Bone marrow (tissue), 2 donors: ENCODE measurements around the gene EVL.
"Not testable (repeated sequence)": the region's sequence is repeated elsewhere in the genome, so short reads cannot be mapped to it uniquely, and the experiment has no call there.

Experiments used
- DNase-seq, 2 donors: peaks; one replicate each; lab custom pipeline; 2025; lab: John Stamatoyannopoulos, UW

EVL gene, protein sequence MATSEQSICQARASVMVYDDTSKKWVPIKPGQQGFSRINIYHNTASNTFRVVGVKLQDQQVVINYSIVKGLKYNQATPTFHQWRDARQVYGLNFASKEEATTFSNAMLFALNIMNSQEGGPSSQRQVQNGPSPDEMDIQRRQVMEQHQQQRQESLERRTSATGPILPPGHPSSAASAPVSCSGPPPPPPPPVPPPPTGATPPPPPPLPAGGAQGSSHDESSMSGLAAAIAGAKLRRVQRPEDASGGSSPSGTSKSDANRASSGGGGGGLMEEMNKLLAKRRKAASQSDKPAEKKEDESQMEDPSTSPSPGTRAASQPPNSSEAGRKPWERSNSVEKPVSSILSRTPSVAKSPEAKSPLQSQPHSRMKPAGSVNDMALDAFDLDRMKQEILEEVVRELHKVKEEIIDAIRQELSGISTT

DNA sequence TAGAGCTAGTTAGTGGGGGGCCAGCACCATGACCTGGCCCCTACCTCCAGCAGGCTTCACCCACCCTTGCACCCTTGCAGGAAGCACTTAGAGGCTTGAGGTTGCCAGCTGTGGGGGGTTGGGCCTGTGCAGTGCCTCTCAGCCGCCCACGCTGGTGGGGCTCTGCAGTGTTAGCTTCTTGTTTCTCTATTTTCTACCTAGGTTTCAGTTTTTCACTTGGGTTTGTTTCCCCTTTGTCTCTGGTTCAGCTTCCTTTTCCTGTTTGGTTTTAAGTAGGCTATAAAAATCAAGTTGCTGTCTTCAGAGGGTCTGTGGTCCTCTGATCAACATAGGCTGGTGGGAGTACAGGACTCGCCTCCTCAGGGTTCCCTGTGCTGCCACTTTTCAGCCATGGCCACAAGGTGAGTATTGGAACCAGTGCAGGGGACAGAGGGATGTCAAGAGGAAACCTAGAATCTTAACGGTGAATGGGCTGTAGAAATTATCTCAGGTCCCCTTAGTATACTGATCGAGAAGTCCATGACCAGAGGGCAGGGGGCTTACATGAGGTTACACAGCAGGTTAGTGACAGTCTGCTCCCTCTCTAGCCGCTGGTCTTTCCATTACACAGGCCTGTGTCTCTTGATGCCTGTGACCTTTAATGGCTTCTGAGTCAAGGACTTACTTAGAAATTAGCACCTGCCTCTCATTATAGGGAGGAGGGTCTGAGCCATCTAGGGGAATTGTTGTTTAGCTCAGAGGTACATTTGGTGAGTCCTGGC lies at the start of gene EVL:
EVL (plus strand) TSS at position 312 of the 761 bp plus-strand sequence; CDS start at position 391, 79 bp downstream.
- peak in 1 of 2 donors; percentile 80 for DNase-seq

DNA sequence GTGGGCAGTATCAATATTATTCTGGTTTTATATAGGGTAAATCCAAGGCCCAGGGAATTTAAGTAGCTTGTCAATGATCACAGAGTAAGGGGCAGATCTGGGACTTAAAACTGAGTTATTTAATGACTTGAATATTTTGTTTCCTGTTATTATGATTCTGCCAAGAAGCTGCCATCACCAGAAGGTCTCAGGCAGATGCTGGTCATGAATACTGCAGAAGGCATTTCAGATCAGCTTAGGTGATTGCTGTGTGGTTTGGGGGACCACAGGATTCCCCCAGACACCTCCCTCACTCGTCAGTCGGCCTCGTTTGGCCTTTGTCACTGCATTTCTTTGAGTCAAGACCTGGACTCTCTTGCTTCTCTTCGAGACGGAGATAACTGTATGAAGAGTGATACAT lies 47.7 kb upstream of the EVL start:
- DNase-seq = no peak

DNA sequence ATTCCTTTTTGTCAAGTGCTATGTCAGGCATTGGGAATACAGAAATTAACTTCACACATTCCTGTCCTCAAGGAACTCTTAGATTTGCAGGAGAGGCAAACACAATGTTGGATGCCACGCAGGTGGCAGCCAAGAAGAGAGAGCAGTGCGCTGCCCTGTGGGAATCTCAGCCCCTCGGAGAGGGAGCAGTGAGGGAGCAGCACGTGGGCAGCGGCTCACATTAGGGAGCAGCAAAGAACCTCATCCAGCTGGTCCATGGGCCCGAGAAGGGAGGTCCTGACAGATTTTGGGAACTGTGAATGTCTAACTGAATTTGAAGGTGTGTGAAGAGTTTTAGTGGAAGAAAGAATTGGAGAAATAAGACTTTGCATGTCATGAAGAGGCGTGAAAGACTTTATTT lies 47.2 kb upstream of the EVL start:
- DNase-seq = no peak

DNA sequence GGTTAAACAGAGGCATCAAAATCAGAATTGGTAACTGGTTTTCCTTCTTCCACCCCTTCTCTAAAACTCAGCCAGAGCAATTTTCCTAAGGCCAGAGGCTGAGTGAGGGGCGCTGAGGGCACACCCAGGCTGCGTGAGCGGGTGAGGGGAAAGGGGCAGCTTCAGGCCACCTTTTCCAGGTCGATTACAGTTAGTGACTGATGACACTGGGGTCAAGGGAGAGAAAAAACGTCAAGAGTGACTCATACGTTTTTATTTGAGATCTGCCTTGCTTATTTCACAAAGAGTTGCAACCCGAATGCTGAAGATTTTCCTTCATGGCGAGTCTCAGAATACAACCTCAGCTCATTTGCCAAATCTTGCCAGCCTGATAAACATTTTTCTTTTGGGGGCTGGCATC lies 46.7 kb upstream of the EVL start:
- no peak for DNase-seq

DNA sequence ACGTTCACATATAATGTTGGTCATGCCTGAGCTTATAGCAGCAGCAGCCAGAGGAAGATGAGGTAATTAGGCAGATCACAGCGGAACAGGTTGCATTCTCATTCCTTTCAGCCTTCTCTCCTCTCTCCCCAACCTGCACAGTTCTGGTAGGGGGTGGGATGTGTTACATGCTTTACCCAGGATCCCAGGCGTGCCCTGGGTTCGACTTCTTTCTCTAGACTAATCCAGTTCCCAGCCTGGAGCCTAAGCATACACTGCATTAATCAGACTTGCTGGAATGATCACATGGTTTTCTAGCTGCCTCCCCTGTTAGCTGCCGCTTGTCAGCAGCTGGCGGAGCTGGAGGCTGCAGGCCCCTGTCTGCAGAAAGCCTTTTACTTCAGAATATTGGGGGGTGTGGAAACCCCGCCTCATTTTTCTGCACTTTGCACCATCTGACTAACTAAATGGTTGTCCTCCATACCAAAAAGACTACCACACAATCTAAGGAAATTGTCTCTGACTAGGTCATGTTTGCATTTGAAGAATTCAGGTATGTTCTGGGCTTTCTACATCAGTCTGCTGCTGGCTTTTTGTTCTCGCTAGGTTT lies 46.0 kb upstream of the EVL start:
- no peak for DNase-seq

DNA sequence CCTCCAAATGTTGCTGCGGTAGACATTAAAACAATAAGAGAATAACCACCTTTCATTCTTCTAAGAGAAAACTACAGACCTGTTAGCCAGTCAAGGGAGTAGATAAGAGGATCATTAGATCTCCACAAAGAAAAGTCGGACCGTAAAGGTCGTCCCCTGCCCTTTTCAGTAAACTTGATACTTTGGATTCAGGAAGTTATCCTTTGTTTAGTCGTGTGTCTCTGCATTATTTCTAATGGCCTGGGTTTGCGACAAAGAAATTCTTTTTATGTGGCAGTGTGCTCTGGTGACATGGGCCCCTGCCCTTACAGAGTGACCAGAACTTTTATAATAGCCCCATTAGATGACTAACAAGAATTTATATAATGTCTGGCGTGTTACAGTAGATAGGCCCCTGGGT lies 44.6 kb upstream of the EVL start:
- no peak for DNase-seq

DNA sequence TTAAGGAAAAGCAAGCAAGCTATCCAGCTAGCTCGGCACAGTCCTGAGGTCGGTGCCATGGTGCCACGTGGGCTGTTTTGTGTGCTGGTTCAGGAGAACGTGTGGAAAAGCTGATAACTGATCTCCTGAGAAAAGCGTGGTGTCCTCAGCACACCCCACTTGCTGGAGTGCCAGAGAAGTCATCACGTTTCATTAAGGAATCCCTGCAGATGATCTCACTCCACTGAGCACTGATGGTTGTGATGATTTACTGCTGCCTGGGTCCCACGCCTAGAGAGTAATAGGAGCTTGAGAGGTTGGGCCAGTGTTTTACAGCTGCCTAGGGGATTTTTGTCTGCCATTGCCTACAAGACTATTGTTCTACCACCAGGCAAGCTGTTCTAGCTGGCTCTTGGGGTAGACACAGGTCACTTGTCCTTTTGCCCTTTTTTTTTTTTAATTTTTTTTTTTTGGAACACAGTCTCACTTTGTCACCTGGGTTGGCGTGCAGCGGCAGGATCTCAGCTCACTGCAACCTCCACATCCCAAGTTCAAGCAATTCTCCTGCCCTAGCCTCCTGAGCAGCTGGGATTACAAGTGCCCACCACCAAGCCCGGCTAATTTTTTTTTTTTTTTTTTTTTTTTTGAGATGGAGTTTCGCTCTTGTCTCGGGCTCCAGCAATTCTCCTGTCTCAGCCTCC lies 42.3 kb upstream of the EVL start:
- DNase-seq = no peak

DNA sequence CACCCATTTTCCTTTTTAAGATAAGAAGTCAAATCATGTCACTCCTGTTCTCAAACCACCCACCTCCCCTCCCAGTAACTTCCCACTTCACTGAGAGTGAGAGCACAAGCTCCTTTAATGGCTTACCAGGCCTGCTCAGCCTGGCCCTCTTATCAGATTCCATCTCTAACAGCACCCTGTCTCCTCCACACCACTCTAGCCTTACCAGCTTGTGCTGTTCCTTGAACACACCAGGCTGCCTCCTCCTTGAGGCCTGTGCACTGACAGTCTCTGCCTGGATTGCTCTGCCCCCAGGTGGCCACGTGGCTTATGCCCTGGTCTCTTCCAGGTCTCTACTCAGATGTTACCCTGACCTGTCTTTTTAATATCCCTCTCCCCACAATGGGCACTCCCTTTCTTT lies 40.1 kb upstream of the EVL start:
- DNase-seq = no peak

DNA sequence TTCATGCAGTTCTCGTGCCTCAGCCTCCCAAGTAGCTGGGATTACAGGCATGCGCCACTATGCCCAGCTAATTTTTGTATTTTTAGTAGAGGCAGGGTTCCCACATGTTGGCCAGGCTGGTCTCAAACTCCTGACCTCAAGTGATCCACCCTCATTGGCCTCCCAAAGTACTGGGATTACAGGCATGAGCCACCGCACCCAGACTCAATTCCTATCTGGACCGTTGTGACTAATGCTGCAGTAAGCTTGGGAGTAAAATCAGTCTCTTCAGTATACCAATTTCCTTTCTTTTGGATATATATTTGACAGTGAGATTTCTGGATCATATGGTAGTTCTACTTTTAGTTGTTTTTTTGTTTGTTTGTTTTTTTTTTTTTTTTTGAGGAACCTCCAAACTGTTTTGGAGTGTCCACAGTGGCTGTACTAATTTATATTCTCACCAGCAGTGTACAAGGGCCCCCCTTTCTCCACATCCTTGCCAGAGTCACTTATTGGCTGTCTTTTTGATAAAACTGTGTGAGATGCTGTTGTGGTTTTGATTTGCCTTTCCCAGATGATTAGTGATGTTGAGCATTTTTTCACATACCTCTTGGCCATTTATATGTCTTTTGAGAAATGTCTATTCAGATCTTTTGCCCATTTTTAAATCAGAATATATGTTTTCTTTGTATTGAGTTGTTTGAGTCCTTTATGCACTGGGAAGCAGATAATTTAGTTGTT lies 37.3 kb upstream of the EVL start:
- DNase-seq = no peak

DNA sequence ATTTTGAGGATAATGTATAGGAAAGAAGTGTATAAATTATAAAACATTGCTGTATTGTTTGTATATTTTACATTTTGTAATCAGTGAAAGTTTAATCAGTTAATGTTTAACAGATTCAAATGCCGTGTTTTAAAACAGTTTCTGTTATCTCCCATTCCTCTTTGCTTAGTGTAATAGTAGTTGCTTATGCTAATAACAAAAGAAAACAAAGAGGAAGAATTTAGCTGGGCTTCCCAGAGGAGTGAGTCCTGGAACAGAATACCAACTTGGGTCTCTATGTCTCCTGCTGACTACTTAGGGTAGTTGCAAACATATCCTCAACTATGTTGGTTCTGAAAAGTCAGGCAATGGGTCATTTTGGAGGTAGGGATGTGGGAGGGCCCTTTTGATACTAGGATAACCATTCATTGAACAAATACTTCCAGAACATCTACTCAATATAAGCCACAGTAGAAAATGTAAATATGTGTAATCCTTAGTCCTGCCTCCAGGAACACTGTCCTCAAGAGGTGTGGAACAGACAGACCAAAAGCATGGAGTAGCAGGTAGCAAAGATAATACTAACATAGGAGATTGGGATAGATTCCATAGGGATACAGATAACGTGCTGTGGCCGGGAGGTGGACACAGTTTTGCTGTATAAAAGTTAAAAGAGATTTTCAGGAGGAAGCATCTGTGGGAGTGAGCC lies 36.1 kb upstream of the EVL start:
- DNase-seq = no peak

DNA sequence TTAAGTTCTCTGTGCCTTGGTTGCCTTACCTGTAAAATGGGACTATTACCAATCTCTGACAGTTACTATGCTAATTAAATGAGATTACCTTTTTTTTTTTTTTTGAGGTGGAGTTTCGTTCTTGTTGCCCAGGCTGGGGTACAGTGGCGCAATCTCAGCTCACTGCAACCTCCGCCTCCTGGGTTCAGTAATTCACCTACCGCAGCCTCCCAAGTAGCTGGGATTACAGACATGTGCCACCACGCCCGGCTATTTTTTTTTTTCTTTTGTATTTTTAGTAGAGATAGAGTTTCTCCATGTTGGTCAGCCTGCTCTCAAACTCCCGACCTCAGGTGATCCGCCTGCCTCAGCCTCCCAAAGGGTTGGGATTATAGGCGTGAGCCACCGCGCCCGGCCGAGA lies 35.2 kb upstream of the EVL start:
- DNase-seq = not testable (repeated sequence)

DNA sequence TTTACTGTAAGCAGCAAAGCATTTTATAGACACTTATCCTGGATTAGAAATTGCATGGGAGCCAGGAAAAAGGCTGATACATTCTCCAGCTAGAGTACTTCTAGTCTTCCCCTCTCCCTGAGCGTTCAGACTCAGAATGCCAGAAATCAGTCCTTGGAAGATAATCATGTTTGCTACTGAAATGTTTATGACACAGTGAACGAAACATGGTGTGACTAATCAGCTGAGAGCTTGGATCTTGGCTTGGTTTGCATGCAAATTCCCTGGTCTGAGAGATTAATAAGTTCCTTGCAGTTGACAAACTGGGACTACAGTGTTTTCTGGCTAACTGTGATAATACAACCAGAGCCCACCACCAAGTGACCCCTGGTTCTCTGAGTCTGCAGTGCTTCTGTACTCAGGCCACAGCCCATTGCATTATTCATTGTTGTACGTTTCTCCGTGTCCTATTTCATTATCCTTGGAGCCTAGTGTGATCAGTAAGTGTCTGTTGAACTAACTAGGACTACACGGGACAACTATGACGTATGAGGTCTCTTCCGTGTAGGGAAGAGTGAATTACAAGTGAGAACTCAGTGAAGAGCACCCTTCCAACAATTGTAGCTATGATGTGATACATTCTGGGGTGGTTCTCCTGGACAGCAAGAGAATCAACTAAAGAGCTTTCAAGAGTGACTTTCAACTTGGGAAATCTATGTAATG lies 34.6 kb upstream of the EVL start:
- no peak for DNase-seq

DNA sequence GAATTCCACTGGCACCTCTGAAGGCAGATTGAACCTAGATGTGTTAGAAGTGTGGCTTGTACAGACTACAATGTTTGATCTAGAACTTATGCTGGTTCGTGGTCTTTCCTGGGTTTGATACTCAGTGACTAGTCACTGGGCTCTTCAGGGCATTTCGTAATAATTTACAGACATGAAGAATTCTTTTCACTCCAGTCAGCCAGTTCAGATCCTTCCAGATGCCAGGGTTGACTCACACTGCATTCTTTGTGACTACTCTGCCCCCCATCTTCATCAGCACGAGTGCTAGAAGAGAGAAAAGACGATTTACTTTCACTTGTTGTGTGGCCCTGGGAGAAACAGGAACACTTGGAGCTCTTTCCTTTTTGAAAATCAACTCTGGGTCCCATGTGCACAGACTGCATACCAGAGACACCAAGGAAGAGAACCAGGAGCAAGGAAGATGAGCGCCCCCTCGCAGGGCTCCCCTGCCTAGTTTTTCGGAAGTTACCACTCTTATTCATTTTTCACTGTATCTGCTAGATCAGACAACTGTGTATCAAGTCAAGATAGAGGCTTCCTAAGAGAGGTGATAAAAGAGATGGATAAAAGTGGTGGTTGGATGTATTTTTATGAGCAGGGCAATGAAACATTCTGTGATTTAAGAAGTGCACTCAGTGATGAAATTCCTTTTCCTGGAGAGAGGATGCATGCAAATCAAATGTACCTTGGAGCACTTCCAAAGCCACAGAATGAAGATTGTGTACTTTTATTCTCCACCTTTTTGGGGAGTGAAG lies 33.5 kb upstream of the EVL start:
- peak in 1 of 2 donors; percentile 30 for DNase-seq

DNA sequence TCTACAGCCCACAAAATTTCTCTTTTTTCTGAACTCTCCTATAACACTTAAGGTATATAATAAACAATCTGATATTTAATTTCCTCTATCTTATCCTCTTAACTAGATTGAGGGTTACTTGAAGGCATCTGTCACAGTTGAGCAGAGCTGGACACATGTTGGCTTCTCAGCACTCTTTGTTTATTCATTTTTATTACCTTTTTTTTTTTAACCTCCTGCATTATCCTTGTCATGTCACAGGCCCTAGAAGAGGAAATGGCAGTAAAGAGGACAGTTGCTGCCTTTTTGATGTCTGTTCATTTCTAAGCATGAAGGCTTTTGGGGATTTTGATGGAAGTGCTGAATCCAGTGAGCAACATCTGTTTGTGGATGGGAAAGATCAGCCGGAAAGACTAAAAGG lies 32.5 kb upstream of the EVL start:
- DNase-seq = no peak

DNA sequence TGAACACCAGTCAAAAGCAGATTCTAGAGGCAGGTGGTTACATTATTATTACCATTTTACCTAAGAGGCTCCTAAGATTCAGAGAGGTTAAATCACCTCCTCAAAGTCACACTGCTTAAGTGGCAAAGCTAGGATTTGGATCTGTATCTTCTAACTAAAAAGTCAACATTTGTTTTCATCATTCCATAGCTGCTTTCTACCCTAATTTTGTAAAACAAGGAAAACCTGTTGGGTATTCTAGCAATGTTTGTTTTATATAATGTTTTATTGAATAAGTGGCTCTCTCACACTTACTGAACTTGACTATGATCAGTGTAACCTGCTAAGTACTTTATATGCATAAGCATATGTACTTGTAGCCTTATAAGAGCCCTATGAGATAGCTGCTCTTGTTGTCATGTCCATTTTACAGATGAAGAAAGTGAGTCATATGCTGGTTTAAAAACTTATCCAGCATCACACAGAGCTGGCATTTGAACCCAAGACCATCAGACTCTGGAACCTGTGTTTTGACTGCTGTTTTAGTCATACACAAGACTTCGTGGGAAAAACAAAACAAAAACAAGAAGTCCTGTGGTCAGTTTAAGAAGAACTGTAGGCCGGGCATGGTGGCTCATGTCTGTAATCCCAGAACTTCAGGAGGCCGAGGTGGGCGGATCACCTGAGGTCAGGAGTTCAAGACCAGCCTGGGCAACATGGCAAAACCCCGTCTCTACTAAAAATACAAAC lies 31.7 kb upstream of the EVL start:
- DNase-seq = no peak

DNA sequence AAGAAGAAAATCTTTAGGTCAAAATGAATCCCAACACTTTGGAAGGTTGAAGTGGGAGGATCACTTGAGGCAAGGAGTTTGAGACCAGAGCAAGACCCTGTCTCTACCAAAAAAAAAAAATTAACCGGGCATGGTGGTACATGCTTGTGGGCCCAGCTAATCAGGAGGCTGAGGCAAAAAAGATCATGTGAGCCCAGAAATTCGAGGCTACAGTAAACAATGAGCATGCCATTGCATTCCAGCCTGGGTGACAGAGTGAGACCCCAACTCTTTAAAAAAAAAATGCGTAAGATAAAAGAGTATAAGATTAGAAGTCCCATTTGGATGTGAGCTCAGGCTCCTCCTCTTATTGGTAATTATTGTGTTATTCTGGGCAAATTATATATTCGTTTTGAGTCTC lies 30.8 kb upstream of the EVL start:
- no peak for DNase-seq

DNA sequence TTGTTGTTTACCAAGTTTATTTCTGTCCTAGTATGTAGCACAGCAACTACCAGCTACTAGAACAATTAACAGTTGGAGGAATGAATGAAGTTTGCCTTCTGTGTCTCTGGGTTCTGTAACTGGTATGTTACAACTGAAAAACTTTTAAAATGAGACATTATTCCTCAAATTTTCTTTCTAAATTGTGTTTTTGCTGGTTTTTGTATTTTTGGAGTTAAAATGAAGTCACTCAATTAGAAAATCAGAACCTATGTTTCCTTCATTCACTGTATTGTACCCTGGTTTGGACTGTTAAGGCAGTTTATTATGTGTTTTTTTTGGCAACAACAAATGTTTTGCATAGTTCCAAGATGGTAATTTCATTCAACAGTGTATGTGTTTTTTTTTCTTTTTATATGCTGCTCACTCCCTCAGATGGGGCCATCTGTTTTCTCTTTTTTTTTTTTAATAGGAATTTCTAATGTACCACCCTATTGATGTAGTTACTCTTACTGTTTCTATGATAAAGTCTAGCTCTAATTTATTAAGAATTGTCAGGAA lies 30.2 kb upstream of the EVL start:
- DNase-seq = no peak

DNA sequence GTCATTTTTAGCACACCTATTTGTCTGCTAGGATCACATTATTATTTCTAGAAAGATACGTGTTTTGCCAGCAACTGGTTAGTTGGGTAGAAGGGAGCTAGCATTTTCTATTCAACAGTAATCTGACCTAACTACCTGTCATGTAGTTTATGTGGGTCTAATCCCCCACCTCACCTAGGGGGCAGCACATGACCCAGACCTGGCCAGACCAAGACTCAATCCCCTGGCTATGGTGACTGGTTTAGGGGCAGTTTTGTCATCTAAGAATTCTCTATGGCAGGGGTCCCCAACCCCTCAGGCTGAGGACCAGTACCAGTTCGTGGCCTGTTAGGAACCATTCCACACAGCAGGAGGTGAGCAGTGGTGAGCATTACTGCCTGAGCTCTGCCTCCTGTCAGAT lies 29.5 kb upstream of the EVL start:
- no peak for DNase-seq

DNA sequence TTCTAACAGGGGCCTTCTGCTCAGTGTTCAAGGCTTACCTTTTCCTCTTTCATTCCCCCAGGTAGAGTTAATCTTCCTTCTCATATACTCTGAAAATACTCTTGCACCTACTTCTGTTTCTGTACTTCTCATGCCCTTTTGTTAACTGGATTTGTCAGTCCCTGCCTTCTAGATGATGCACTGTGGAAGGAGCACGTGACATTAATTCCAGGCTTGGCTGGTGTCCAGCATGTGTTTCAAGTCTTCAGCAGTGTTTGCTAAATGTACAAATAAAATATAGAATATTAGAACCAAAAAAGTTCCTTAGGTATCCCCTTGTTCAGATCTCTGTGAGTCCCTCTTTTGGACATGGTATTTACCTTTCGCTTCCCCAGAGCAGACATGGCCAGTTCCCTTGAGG lies 27.9 kb upstream of the EVL start:
- no peak for DNase-seq
